Neural cell (in vitro differentiated cells): ENCODE data around the gene PALB2. TPM values are rescaled to one million over a fixed set of nuclear protein-coding genes. Genes with fewer than 3 reads are reported as not detected.

ENCODE experiments used
- H2AFZ ChIP-seq: fragments of 200-600, 300-800 bp; sonication (generic), shearing (Covaris generic); 2 replicates; pipeline ENCODE4 v1.6.0; 2014; ENCODE audit warnings: low read depth, mild to moderate bottlenecking, antibody characterized with exemption, low read length, moderate library complexity
- H3F3A ChIP-seq: fragments of 200-600 bp; shearing (Covaris generic); 2 replicates; pipeline ENCODE4 v1.6.1; 2016; ENCODE audit warnings: mild to moderate bottlenecking, moderate library complexity, mixed read lengths, antibody characterized with exemption, low read length; ENCODE audit not compliant: insufficient read depth, poor library complexity, severe bottlenecking
- H3K27ac ChIP-seq: fragments of 200-600, 300-800 bp; sonication (generic), shearing (Covaris generic); 2 replicates; pipeline ENCODE4 v1.5.1; 2014; ENCODE audit warnings: mild to moderate bottlenecking, low read length, moderate library complexity
- H3K27me3 ChIP-seq: fragments of 300-800, 200-600 bp; sonication (generic), shearing (Covaris generic); 2 replicates; pipeline ENCODE4 v1.6.0; 2014; ENCODE audit warnings: mild to moderate bottlenecking, low read depth, low read length, moderate library complexity; ENCODE audit not compliant: insufficient read depth
- H3K36me3 ChIP-seq: fragments of 300-800, 200-600 bp; sonication (generic), shearing (Covaris generic); 2 replicates; pipeline ENCODE4 v1.5.1; 2014; ENCODE audit warnings: mild to moderate bottlenecking, antibody characterized with exemption, low read length, moderate library complexity; ENCODE audit not compliant: insufficient read depth
- H3K4me2 ChIP-seq: fragments of 300-800, 200-600 bp; sonication (generic), shearing (Covaris generic); 2 replicates; pipeline ENCODE4 v1.6.0; 2014; ENCODE audit warnings: mild to moderate bottlenecking, low read length
- H3K4me3 ChIP-seq: fragments of 300-800, 200-600 bp; sonication (generic), shearing (Covaris generic); 2 replicates; pipeline ENCODE4 v1.5.1; 2014; ENCODE audit warnings: mild to moderate bottlenecking, low read length, moderate library complexity
- H3K79me2 ChIP-seq: fragments of 200-600 bp; shearing (Covaris generic); replicated peaks from 2 replicates; pipeline ENCODE4 v1.6.0; 2014; ENCODE audit warnings: mild to moderate bottlenecking, low read length, moderate library complexity; ENCODE audit not compliant: insufficient read depth
- H3K9ac ChIP-seq: fragments of 300-800, 200-600 bp; sonication (generic), shearing (Covaris generic); 2 replicates; pipeline ENCODE4 v1.6.1; 2016; ENCODE audit warnings: mild to moderate bottlenecking, low read length, mixed read lengths
- H3K9me2 ChIP-seq: fragments of 200-600 bp; shearing (Covaris generic); 2 replicates; pipeline ENCODE4 v1.6.1; 2016; ENCODE audit warnings: mild to moderate bottlenecking, low read length, mixed read lengths; ENCODE audit not compliant: insufficient read depth
- H3K9me3 ChIP-seq: fragments of 200-600, 300-800 bp; sonication (generic), shearing (Covaris generic); 2 replicates; pipeline ENCODE4 v1.6.1; 2016; ENCODE audit warnings: mild to moderate bottlenecking, mixed run types, low read length, moderate library complexity, mixed read lengths
- H4K20me1 ChIP-seq: fragments of 200-600 bp; shearing (Covaris generic); 2 replicates; pipeline ENCODE4 v1.6.1; 2016; ENCODE audit warnings: mild to moderate bottlenecking, mixed run types; ENCODE audit not compliant: insufficient read depth
- EP300 ChIP-seq: fragments of 450-650 bp; conservative IDR thresholded peaks from 2 replicates; pipeline ENCODE4 v1.6.1; 2014; ENCODE audit warnings: antibody characterized with exemption, mild to moderate bottlenecking, moderate library complexity; ENCODE audit not compliant: poor library complexity, severe bottlenecking
- EZH2 ChIP-seq: fragments of 200-600, 300-800 bp; shearing (Covaris generic), sonication (generic); IDR thresholded peaks from 2 replicates; pipeline ENCODE4 v1.6.1; 2014; ENCODE audit warnings: antibody characterized with exemption, low read length, borderline replicate concordance, mild to moderate bottlenecking; ENCODE audit not compliant: insufficient read depth, poor library complexity, severe bottlenecking
- MXI1 ChIP-seq: fragments of 450-650 bp; conservative IDR thresholded peaks from 2 replicates; pipeline ENCODE4 v1.6.1; 2014; ENCODE audit warnings: antibody characterized with exemption, mild to moderate bottlenecking; ENCODE audit not compliant: poor library complexity, severe bottlenecking
- POLR2AphosphoS5 ChIP-seq: IDR thresholded peaks from 2 replicates; pipeline ENCODE4 v1.6.1; 2012
- RAD21 ChIP-seq: fragments of 450-650 bp; conservative IDR thresholded peaks from 2 replicates; pipeline ENCODE4 v1.6.1; 2014; ENCODE audit warnings: antibody characterized with exemption, mild to moderate bottlenecking, moderate library complexity
- REST ChIP-seq: IDR thresholded peaks from 2 replicates; pipeline ENCODE4 v1.6.1; 2012; ENCODE audit warnings: borderline replicate concordance
- SMC3 ChIP-seq: fragments of 450-650 bp; conservative IDR thresholded peaks from 2 replicates; pipeline ENCODE4 v1.6.1; 2014; ENCODE audit warnings: antibody characterized with exemption, mild to moderate bottlenecking, moderate library complexity; ENCODE audit not compliant: poor library complexity
- TAF1 ChIP-seq: IDR thresholded peaks from 2 replicates; pipeline ENCODE4 v1.6.1; 2012; ENCODE audit warnings: low read depth
- polyA plus RNA-seq: library from polyadenylated mRNA; depleted of rRNA; stranded (reverse); fragments of >200 nt; gene quantifications from 2 replicates; pipeline ENCODE4 v1.2.3, GENCODE V29; 2014
- TF ChIP-seq, protein P1 (sequence below): fragments of 450-650 bp; IDR thresholded peaks from 2 replicates; pipeline ENCODE4 v1.5.1; 2014; ENCODE audit warnings: antibody characterized with exemption, mild to moderate bottlenecking, moderate library complexity; ENCODE audit not compliant: poor library complexity, severe bottlenecking

PALB2 gene
- polyA plus RNA-seq, 1 donor from 2014 or later = 6.5 TPM

GRCh38 chr16:23566724-23567123 is 74.4 kb downstream of the PALB2 start:
- H3K4me3 ChIP-seq = no peak overlapping the region
- no peak overlapping the region for H3K4me2 ChIP-seq
- no peaks in the 10 kb centered on the region for H3F3A ChIP-seq
- no peak overlapping the region for H2AFZ ChIP-seq
- no peaks in the 10 kb centered on the region for H3K27me3 ChIP-seq
- no peaks in the 10 kb centered on the region for H3K9me2 ChIP-seq
- no peak overlapping the region for H3K9ac ChIP-seq
- no peak overlapping the region for H3K27ac ChIP-seq
- H4K20me1 ChIP-seq = no peaks in the 10 kb centered on the region
- TF ChIP-seq SMC3 (no peak), TAF1 (no peak), REST (no peak), POLR2AphosphoS5 (no peak), MXI1 (no peak), EP300 (no peak), RAD21 (no peak), EZH2 (no peak)
- TF ChIP-seq, protein P1, sequence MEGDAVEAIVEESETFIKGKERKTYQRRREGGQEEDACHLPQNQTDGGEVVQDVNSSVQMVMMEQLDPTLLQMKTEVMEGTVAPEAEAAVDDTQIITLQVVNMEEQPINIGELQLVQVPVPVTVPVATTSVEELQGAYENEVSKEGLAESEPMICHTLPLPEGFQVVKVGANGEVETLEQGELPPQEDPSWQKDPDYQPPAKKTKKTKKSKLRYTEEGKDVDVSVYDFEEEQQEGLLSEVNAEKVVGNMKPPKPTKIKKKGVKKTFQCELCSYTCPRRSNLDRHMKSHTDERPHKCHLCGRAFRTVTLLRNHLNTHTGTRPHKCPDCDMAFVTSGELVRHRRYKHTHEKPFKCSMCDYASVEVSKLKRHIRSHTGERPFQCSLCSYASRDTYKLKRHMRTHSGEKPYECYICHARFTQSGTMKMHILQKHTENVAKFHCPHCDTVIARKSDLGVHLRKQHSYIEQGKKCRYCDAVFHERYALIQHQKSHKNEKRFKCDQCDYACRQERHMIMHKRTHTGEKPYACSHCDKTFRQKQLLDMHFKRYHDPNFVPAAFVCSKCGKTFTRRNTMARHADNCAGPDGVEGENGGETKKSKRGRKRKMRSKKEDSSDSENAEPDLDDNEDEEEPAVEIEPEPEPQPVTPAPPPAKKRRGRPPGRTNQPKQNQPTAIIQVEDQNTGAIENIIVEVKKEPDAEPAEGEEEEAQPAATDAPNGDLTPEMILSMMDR = no peak
- H3K36me3 ChIP-seq = no peaks in the 10 kb centered on the region
- no peaks in the 10 kb centered on the region for H3K9me3 ChIP-seq
- H3K79me2 ChIP-seq = no peaks in the 10 kb centered on the region

DNA sequence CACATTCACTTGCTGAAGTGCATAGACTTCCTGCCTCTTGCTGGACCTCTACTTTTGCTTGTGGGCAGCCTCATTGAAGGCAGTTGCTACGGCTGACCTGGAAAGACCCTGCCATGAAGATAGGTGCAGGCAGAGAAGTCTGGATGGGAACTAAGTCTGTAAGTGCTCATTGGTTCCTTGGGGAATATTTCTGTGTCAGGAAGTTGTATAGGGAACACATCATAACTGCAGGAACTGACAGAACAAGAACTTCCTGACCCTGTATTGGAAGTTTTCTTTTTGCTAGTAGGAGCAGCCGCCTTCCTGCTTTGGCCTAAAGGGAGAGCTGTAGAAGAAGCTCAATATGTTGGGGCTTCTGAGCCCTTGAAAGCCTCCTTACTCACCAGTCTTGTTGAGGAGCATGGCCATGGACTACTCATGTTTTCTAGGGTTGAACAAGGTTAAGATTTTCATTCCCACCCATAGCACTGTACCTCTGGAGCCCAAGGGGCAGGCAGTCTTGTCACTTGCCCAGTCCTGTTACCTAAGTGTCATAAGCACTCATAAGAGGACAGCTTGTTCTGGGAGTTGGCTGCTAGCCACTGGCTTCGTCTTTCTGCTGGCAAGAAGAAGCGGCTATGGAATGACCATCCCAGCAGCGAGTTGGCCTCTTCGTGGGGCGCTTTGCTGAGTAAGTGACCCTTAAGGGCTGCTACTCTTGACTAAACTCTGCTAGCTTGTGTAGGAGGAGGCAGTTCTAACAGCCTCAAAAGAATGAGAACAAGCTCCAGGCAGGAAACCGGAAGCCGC is 76.3 kb downstream of the PALB2 start:
- Histone ChIP-seq H3K4me3 (no peak overlapping the region), H3F3A (no peaks in the 10 kb centered on the region), H3K79me2 (peaks cover 9% of the 10 kb centered on the region), H3K9ac (no peak overlapping the region), H3K4me2 (no peak overlapping the region), H2AFZ (no peak overlapping the region), H4K20me1 (no peaks in the 10 kb centered on the region), H3K9me2 (no peaks in the 10 kb centered on the region), H3K27ac (no peak overlapping the region), H3K27me3 (no peaks in the 10 kb centered on the region), H3K36me3 (no peaks in the 10 kb centered on the region), H3K9me3 (no peaks in the 10 kb centered on the region)
- TF ChIP-seq EZH2 = no peak
- no peak for TF ChIP-seq TAF1
- no peak for TF ChIP-seq EP300
- no peak for TF ChIP-seq RAD21
- TF ChIP-seq, protein P1 = no peak
- no peak for TF ChIP-seq POLR2AphosphoS5
- no peak for TF ChIP-seq SMC3
- TF ChIP-seq MXI1 = no peak
- no peak for TF ChIP-seq REST
